Thoracic aorta (tissue), 2 donors: ENCODE results near the gene PROSER1. TPM values are rescaled to one million over a fixed set of nuclear protein-coding genes. Genes with fewer than 3 reads are reported as not detected.
A peak's percentile ranks its signal among the peaks of the same experiment; 100 is the strongest.

ENCODE experiments used
- ATAC-seq: fragments of 150-250 bp; one replicate; pipeline ENCODE4 v1.8.0; 2017; ENCODE audit warnings: low read depth; ENCODE audit not compliant: insufficient number of reproducible peaks, low FRiP score
- DNase-seq: peaks from one replicate; pipeline ENCODE4 v3.0.0-alpha.2; 2020; ENCODE audit warnings: low spot score
- H3K27ac ChIP-seq, 2 donors: fragments of 200-600 bp; sonication (generic); 1 replicate in 1 of 2; 2 replicates in 1 of 2; pipeline ENCODE4 v1.5.1; 2016; ENCODE audit warnings: mild to moderate bottlenecking in 2 of 2, moderate library complexity in 2 of 2
- H3K27me3 ChIP-seq: fragments of 200-600 bp; sonication (generic); replicated peaks from 2 replicates; pipeline ENCODE4 v1.6.0; 2016; ENCODE audit warnings: mild to moderate bottlenecking; ENCODE audit not compliant: insufficient read depth
- H3K36me3 ChIP-seq: fragments of 200-600 bp; sonication (generic); one replicate; pipeline ENCODE4 v1.5.1; 2016
- H3K4me1 ChIP-seq, 2 donors: fragments of 200-600 bp; sonication (generic); 1 replicate in 1 of 2; 2 replicates in 1 of 2; pipeline versions ENCODE4 v1.5.1 to v1.6.0; 2016; ENCODE audit warnings: low read depth in 2 of 2, mild to moderate bottlenecking in 1 of 2; ENCODE audit not compliant: control insufficient read depth in 1 of 2
- H3K4me3 ChIP-seq: fragments of 200-600 bp; sonication (generic); 2 replicates; pipeline ENCODE4 v1.5.1; 2016; ENCODE audit warnings: mild to moderate bottlenecking
- H3K9me3 ChIP-seq: fragments of 200-600 bp; sonication (generic); 2 replicates; pipeline ENCODE4 v1.5.1; 2016
- total RNA-seq, 2 donors: library from RNA; depleted of rRNA; stranded (reverse); fragments of >200 nt; gene quantifications; one replicate each; pipeline versions ENCODE4 v1.1.0 to v1.2.3, GENCODE V29; 2016
- TF ChIP-seq, protein P1 (sequence below): fragments of 200-600 bp; sonication (generic); IDR thresholded peaks from one replicate; pipeline ENCODE4 v1.5.1; 2019; ENCODE audit warnings: antibody characterized with exemption

The PROSER1 gene
- total RNA-seq, 2 donors from 2014 or later: 15.4 to 33.5 TPM

DNA sequence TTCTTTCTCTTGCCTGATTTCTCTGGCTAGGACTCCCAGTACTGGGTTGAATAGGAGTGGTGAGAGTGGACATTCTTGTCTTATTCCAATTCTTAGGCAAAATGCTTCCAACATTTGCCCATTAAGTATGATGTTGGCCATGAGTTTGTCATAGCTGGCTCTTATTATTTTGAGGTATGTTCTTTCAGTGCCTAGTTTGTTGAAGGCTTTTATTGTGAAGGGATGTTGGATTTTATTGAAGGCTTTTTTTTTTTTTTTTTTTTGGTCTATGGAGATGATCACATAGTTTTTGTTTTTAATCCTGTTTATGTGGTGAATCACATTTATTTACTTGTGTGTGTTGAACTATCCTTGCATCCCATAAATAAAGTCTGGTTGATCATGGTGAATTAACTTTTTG is 20.2 kb upstream of the PROSER1 start:
- Histone ChIP-seq H3K9me3 (no peaks in the 10 kb centered on the region), H3K4me3 (no peak overlapping the region), H3K27me3 (no peaks in the 10 kb centered on the region), H3K27ac (no peak overlapping the region), H3K4me1 (no peaks in the 10 kb centered on the region), H3K36me3 (no peaks in the 10 kb centered on the region)
- TF ChIP-seq, protein P1, sequence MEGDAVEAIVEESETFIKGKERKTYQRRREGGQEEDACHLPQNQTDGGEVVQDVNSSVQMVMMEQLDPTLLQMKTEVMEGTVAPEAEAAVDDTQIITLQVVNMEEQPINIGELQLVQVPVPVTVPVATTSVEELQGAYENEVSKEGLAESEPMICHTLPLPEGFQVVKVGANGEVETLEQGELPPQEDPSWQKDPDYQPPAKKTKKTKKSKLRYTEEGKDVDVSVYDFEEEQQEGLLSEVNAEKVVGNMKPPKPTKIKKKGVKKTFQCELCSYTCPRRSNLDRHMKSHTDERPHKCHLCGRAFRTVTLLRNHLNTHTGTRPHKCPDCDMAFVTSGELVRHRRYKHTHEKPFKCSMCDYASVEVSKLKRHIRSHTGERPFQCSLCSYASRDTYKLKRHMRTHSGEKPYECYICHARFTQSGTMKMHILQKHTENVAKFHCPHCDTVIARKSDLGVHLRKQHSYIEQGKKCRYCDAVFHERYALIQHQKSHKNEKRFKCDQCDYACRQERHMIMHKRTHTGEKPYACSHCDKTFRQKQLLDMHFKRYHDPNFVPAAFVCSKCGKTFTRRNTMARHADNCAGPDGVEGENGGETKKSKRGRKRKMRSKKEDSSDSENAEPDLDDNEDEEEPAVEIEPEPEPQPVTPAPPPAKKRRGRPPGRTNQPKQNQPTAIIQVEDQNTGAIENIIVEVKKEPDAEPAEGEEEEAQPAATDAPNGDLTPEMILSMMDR: no peak
- ATAC-seq: no peak
- no peak for DNase-seq

DNA sequence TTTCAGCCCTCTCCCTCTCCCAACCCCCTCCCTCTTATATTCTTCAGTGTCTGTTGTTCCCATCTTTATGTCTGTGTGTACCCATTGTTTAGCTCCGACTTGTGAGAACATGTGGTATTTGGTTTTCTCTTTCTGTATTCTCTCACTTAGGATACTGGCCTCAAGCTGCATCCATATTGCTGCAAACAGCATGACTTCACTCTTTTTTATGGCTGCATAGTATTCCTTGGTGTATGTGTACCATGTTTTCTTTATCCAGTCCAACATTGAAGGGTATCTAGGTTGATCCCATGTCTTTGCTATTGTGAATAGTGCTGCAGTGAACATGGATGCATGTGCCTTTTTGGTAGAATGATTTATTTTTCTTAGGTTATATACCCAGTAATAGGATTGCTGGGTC is 18.1 kb upstream of the PROSER1 start:
- TF ChIP-seq, protein P1: no peak
- H3K4me3 ChIP-seq: no peak overlapping the region
- H3K4me1 ChIP-seq: no peaks in the 10 kb centered on the region
- no peaks in the 10 kb centered on the region for H3K27me3 ChIP-seq
- H3K36me3 ChIP-seq: no peaks in the 10 kb centered on the region
- DNase-seq: no peak
- no peak overlapping the region for H3K27ac ChIP-seq
- no peak for ATAC-seq
- H3K9me3 ChIP-seq: no peaks in the 10 kb centered on the region

GRCh38 chr13:39054112-39054511 is 16.2 kb upstream of the PROSER1 start:
- Histone ChIP-seq H3K4me3 (no peak overlapping the region), H3K27ac (no peak overlapping the region), H3K4me1 (no peaks in the 10 kb centered on the region), H3K9me3 (no peaks in the 10 kb centered on the region), H3K27me3 (no peaks in the 10 kb centered on the region), H3K36me3 (no peaks in the 10 kb centered on the region)
- ATAC-seq: no peak
- DNase-seq: no peak
- TF ChIP-seq, protein P1: no peak

DNA sequence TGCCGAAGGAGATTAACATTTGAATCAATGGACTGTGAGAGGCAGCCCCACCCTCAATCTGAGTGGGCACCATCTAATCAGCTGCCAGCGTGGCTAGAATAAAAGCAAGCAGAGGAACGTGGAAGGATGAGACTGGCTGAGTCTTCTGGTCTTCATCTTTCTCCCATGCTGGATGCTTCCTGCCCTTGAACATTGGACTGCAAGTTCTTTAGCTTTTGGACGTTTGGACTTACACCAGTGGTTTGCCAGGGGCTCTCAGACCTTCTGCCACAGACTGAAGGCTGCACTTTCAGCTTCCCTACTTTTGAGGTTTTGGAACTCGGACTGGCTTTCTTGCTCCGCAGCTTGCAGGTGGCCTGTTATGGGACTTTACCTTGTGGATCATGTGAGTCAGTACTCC is 15.1 kb upstream of the PROSER1 start:
- ATAC-seq (no peak), DNase-seq (no peak)
- Histone ChIP-seq H3K9me3 (no peaks in the 10 kb centered on the region), H3K4me1 (no peaks in the 10 kb centered on the region), H3K36me3 (no peaks in the 10 kb centered on the region), H3K27ac (no peak overlapping the region), H3K27me3 (no peaks in the 10 kb centered on the region), H3K4me3 (no peak overlapping the region)
- TF ChIP-seq, protein P1: no peak

GRCh38 chr13:39051157-39051556 is 13.3 kb upstream of the PROSER1 start:
- ATAC-seq: no peak
- Histone ChIP-seq H3K9me3 (no peaks in the 10 kb centered on the region), H3K4me1 (no peaks in the 10 kb centered on the region), H3K27ac (no peak overlapping the region), H3K27me3 (no peaks in the 10 kb centered on the region), H3K4me3 (no peak overlapping the region), H3K36me3 (no peaks in the 10 kb centered on the region)
- no peak for DNase-seq
- TF ChIP-seq, protein P1: peak; percentile 29
